ENCODE results near the gene CHAF1A.

The CHAF1A gene

GRCh38 chr19:4402171-4403004 is at the start of gene CHAF1A:
CHAF1A (plus strand) TSS chr19:4402640; CDS start chr19:4402763, 123 bp downstream.
- peak; percentile 100 for DNase-seq

GRCh38 chr19:4352701-4353121 is 49.7 kb upstream of the CHAF1A start:
- DNase-seq, result peak; percentile 23

- DNase-seq, result no peak
These were observed 48.2 kb upstream of the CHAF1A start for GRCh38 chr19:4354282-4354681.

- no peak for DNase-seq
These were observed 47.5 kb upstream of the CHAF1A start for GRCh38 chr19:4354897-4355296.

GRCh38 chr19:4357095-4357797 is 45.2 kb upstream of the CHAF1A start:
- DNase-seq, result no peak

- DNase-seq, result no peak
These were observed 44.5 kb upstream of the CHAF1A start for GRCh38 chr19:4357921-4358326.

- no peak for DNase-seq
These were observed 43.5 kb upstream of the CHAF1A start for GRCh38 chr19:4358709-4359626.

GRCh38 chr19:4359627-4360000 is 42.8 kb upstream of the CHAF1A start:
- DNase-seq, result no peak

GRCh38 chr19:4360081-4360569 is 42.3 kb upstream of the CHAF1A start:
- no peak for DNase-seq

- DNase-seq, result no peak
These were observed 41.7 kb upstream of the CHAF1A start for GRCh38 chr19:4360641-4361151.

- DNase-seq, result no peak
These were observed 41.0 kb upstream of the CHAF1A start for GRCh38 chr19:4361152-4362046.

- DNase-seq, result no peak
These were observed 40.2 kb upstream of the CHAF1A start for GRCh38 chr19:4362101-4362828.

GRCh38 chr19:4362831-4363545 is 39.5 kb upstream of the CHAF1A start:
- DNase-seq, result no peak

GRCh38 chr19:4363571-4364304 is 38.7 kb upstream of the CHAF1A start:
- DNase-seq, result no peak

- no peak for DNase-seq
These were observed 37.1 kb upstream of the CHAF1A start for GRCh38 chr19:4365341-4365740.

- DNase-seq, result no peak
These were observed 36.4 kb upstream of the CHAF1A start for GRCh38 chr19:4365791-4366665.

- no peak for DNase-seq
These were observed 35.6 kb upstream of the CHAF1A start for GRCh38 chr19:4366666-4367335.

GRCh38 chr19:4367336-4367723 is 35.1 kb upstream of the CHAF1A start:
- no peak for DNase-seq
